ENCODE measurements around the gene RBM44. TPM values are rescaled to one million over a fixed set of nuclear protein-coding genes. Genes with fewer than 3 reads are reported as not detected.

RBM44 gene
- total RNA-seq, 2 experiments from 2014 or later: 2.8 to 2.9 TPM

DNA sequence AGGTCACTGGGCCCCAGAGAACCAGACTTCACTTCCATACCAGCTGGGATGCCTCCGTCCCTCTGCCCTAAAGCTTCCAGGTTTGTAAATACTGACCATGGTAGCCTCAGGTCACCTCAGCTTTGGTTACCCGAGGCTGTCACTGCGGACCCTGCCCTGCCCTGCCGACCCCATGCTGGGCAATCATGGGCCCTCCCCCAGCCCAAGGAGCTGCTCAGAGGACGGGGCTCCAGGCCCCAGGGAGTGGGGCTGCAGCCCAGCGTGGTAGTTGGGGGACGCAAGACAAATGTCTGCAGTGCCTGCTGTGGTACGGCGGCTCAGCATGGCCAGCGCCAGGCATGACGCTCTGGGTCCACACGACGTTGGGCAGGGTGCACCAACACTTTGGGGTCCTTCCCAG lies 86.1 kb downstream of the RBM44 start:
- no peaks in the 10 kb centered on the region for H3K27me3 Mint-ChIP-seq
- Histone ChIP-seq H3K4me3 (ENCODE audit: low read length) (no peak overlapping the region), H3K36me3 (ENCODE audit: insufficient read depth, low read length) (no peaks in the 10 kb centered on the region), H3K27me3 (ENCODE audit: control insufficient read depth in 1 of 2, insufficient read depth in 2 of 2, low read length in 2 of 2) (no peaks in the 10 kb centered on the region), H3K9me3 (ENCODE audit: control insufficient read depth in 1 of 2, insufficient read depth in 1 of 2, low read length in 2 of 2) (no peaks in the 10 kb centered on the region), H3K27ac (ENCODE audit: low read depth in 1 of 2, low read length in 2 of 2) (no peak overlapping the region), H3K4me1 (ENCODE audit: insufficient read depth, low read length) (no peaks in the 10 kb centered on the region)
- no peak for ATAC-seq (ENCODE audit: poor library complexity)
- H3K4me3 Mint-ChIP-seq: no peak overlapping the region
- intact Hi-C loops (cut with DNase I, micrococcal nuclease): no loop called here
- H3K36me3 Mint-ChIP-seq (ENCODE audit: low read depth): no peaks in the 10 kb centered on the region
- TF ChIP-seq, protein P1, sequence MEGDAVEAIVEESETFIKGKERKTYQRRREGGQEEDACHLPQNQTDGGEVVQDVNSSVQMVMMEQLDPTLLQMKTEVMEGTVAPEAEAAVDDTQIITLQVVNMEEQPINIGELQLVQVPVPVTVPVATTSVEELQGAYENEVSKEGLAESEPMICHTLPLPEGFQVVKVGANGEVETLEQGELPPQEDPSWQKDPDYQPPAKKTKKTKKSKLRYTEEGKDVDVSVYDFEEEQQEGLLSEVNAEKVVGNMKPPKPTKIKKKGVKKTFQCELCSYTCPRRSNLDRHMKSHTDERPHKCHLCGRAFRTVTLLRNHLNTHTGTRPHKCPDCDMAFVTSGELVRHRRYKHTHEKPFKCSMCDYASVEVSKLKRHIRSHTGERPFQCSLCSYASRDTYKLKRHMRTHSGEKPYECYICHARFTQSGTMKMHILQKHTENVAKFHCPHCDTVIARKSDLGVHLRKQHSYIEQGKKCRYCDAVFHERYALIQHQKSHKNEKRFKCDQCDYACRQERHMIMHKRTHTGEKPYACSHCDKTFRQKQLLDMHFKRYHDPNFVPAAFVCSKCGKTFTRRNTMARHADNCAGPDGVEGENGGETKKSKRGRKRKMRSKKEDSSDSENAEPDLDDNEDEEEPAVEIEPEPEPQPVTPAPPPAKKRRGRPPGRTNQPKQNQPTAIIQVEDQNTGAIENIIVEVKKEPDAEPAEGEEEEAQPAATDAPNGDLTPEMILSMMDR (IDR thresholded peaks at IDR 0.05): no peak
- CTCF ChIA-PET: no interaction called here
- H3K4me1 Mint-ChIP-seq (ENCODE audit: low read depth): no peaks in the 10 kb centered on the region
- H3K9me3 Mint-ChIP-seq: no peaks in the 10 kb centered on the region
- peak in 1 of 14 experiments; percentile 16 for DNase-seq
- POLR2A ChIA-PET: no interaction called here
- no peak overlapping the region for H3K27ac Mint-ChIP-seq

DNA sequence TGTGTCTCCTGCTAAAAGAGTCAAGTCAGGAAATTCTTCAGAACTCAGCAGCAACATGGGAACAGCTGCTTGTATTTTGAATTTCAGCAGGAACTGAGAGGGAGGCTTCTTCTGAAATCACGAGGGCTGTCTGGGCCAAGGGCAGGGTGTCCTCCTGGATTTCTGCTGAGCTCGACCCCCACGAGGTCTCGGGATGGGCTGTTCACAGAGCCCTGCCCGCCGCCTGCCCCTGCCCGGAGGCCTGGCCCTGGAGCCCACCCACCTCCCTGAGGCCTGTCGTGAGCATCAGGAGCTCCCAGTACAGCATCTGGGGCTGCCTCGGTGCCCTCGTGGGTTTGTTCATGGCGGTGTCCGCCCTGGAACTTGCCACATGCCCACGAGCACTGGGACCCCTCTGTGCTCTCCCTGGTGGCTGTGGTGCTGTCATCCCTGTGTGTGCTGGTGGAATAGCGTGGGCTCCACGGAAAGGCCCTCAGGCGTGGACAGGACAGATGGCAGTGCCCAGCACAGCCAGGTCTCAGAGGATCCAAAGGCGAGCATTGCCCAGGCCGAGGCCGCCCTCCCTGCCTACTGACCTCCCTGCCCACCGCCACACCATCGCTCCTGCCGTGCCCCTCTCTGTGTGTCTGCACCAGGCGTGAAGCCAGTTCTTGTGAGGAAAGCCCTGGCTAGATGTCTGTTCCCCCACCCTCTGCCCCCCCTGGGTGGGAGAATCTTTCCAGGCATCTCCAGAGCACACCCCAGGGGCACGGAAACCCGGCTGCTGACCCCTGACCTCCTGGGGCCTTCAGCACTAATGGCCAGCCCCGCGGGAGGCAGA lies 86.7 kb downstream of the RBM44 start:
- POLR2A ChIA-PET: no interaction called here
- CTCF ChIA-PET: no interaction called here
- Mint-ChIP-seq H3K4me1 (ENCODE audit: low read depth) (no peaks in the 10 kb centered on the region), H3K9me3 (no peaks in the 10 kb centered on the region), H3K4me3 (no peak overlapping the region), H3K27me3 (no peaks in the 10 kb centered on the region), H3K36me3 (ENCODE audit: low read depth) (no peaks in the 10 kb centered on the region), H3K27ac (no peak overlapping the region)
- no peaks in the 10 kb centered on the region for H3K9me3 ChIP-seq (ENCODE audit: control insufficient read depth in 1 of 2, insufficient read depth in 1 of 2, low read length in 2 of 2)
- peak in 1 of 14 experiments; percentile 27 for DNase-seq
- ATAC-seq (ENCODE audit: poor library complexity): no peak
- intact Hi-C loops (cut with DNase I, micrococcal nuclease): no loop called here
- TF ChIP-seq, protein P1 (IDR thresholded peaks at IDR 0.05): no peak
- H3K4me3 ChIP-seq (ENCODE audit: low read length): no peak overlapping the region
- H3K4me1 ChIP-seq (ENCODE audit: insufficient read depth, low read length): no peaks in the 10 kb centered on the region
- H3K27ac ChIP-seq (ENCODE audit: low read depth in 1 of 2, low read length in 2 of 2): no peak overlapping the region
- no peaks in the 10 kb centered on the region for H3K36me3 ChIP-seq (ENCODE audit: insufficient read depth, low read length)
- no peaks in the 10 kb centered on the region for H3K27me3 ChIP-seq (ENCODE audit: control insufficient read depth in 1 of 2, insufficient read depth in 2 of 2, low read length in 2 of 2)

DNA sequence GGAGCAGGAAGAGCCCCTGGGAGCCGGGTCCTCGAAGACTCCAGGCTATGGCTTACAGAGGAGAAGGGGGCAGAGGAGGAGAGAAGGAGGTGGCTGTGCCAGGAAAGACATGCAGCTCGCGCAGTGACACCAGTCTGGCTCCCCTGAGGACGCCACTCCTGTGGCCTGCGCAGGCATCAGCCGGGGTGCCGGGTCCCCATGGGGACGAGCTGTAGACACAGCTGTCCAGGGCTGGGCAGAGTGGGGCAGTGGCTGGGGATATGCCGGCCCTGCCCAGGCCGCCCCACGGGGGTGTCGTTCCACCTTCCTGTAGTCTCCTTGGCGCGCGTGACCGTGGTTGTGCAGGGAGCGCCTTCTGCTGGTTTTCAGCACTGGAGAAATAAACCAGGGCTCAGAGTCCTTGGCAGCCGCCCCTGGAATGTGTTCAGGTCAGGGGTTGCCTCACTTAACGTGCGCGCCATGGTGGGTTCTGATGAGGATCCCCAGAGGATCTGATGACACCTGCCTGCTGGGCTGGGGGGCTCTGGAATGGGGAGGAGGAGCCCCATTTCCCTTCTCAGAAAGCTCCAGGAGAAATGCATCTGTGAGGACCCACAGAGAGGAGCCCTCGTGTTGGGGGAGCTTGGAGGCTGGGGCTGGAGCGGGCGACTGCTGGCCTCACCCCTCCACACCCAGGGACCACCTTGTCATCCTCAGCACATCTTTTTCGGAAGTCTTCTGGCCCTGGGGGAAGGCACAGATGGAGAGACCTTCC lies 87.5 kb downstream of the RBM44 start:
- no peak overlapping the region for H3K4me3 Mint-ChIP-seq
- POLR2A ChIA-PET: no interaction called here
- no peak for ATAC-seq (ENCODE audit: poor library complexity)

More for the DNA sequence above, 87.5 kb downstream of the RBM44 start:
- Mint-ChIP-seq H3K27ac (no peak overlapping the region), H3K9me3 (no peaks in the 10 kb centered on the region), H3K36me3 (ENCODE audit: low read depth) (no peaks in the 10 kb centered on the region), H3K4me1 (ENCODE audit: low read depth) (no peaks in the 10 kb centered on the region), H3K27me3 (no peaks in the 10 kb centered on the region)
- TF ChIP-seq, protein P1 (IDR thresholded peaks at IDR 0.05): no peak
- CTCF ChIA-PET: no interaction called here
- no peak overlapping the region for H3K4me3 ChIP-seq (ENCODE audit: low read length)
- intact Hi-C loops (cut with DNase I, micrococcal nuclease): no loop called here
- H3K4me1 ChIP-seq (ENCODE audit: insufficient read depth, low read length): no peaks in the 10 kb centered on the region
- H3K27me3 ChIP-seq (ENCODE audit: control insufficient read depth in 1 of 2, insufficient read depth in 2 of 2, low read length in 2 of 2): no peaks in the 10 kb centered on the region
- no peak overlapping the region for H3K27ac ChIP-seq (ENCODE audit: low read depth in 1 of 2, low read length in 2 of 2)
- no peaks in the 10 kb centered on the region for H3K36me3 ChIP-seq (ENCODE audit: insufficient read depth, low read length)
- DNase-seq: no peak
- H3K9me3 ChIP-seq (ENCODE audit: control insufficient read depth in 1 of 2, insufficient read depth in 1 of 2, low read length in 2 of 2): no peaks in the 10 kb centered on the region
